CD4-positive, alpha-beta T cell treated with Interleukin-10 for 1 hour (primary cell): Measurements from ENCODE around the gene CNOT4.

Source experiments
- DNase-seq: peaks from one replicate; pipeline ENCODE4 v3.0.0-alpha.2; 2020

The CNOT4 gene

GRCh38 chr7:135391514-135391913, 118.4 kb downstream of the CNOT4 start:
- no peak for DNase-seq

- DNase-seq, result no peak
Observed at GRCh38 chr7:135390829-135391228, 119.1 kb downstream of the CNOT4 start.

- no peak for DNase-seq
Observed at GRCh38 chr7:135389971-135390370, 119.9 kb downstream of the CNOT4 start.

GRCh38 chr7:135388616-135389015, 121.3 kb downstream of the CNOT4 start:
- DNase-seq, result no peak

- DNase-seq, result no peak
Observed at GRCh38 chr7:135386776-135387175, 123.1 kb downstream of the CNOT4 start.

GRCh38 chr7:135386181-135386580, 123.7 kb downstream of the CNOT4 start:
- no peak for DNase-seq

- DNase-seq, result no peak
Observed at GRCh38 chr7:135385209-135385608, 124.7 kb downstream of the CNOT4 start.

- DNase-seq, result no peak
Observed at GRCh38 chr7:135383525-135384175, 126.3 kb downstream of the CNOT4 start.

- no peak for DNase-seq
Observed at GRCh38 chr7:135382173-135382572, 127.7 kb downstream of the CNOT4 start.

GRCh38 chr7:135381369-135381768, 128.5 kb downstream of the CNOT4 start:
- DNase-seq, result no peak

GRCh38 chr7:135380351-135380750, 129.6 kb downstream of the CNOT4 start:
- DNase-seq, result no peak

- DNase-seq, result no peak
Observed at GRCh38 chr7:135377171-135377570, 132.7 kb downstream of the CNOT4 start.

GRCh38 chr7:135375908-135376699, 133.8 kb downstream of the CNOT4 start:
- no peak for DNase-seq

GRCh38 chr7:135374736-135375135, 135.2 kb downstream of the CNOT4 start:
- DNase-seq, result no peak

GRCh38 chr7:135372222-135372621, 137.7 kb downstream of the CNOT4 start:
- DNase-seq, result no peak

- no peak for DNase-seq
Observed at GRCh38 chr7:135370656-135371055, 139.2 kb downstream of the CNOT4 start.

GRCh38 chr7:135369405-135369804, 140.5 kb downstream of the CNOT4 start:
- no peak for DNase-seq

- DNase-seq, result no peak
Observed at GRCh38 chr7:135368416-135369186, 141.3 kb downstream of the CNOT4 start.

- DNase-seq, result no peak
Observed at GRCh38 chr7:135366843-135367508, 142.9 kb downstream of the CNOT4 start.

GRCh38 chr7:135365721-135366120, 144.2 kb downstream of the CNOT4 start:
- no peak for DNase-seq

- no peak for DNase-seq
Observed at GRCh38 chr7:135364206-135364605, 145.7 kb downstream of the CNOT4 start.

- DNase-seq, result no peak
Observed at GRCh38 chr7:135362871-135363270, 147.0 kb downstream of the CNOT4 start.

- no peak for DNase-seq
Observed at GRCh38 chr7:135361788-135362187, 148.1 kb downstream of the CNOT4 start.
